ENCODE measurements around the gene WBP2.

Gene WBP2

DNA sequence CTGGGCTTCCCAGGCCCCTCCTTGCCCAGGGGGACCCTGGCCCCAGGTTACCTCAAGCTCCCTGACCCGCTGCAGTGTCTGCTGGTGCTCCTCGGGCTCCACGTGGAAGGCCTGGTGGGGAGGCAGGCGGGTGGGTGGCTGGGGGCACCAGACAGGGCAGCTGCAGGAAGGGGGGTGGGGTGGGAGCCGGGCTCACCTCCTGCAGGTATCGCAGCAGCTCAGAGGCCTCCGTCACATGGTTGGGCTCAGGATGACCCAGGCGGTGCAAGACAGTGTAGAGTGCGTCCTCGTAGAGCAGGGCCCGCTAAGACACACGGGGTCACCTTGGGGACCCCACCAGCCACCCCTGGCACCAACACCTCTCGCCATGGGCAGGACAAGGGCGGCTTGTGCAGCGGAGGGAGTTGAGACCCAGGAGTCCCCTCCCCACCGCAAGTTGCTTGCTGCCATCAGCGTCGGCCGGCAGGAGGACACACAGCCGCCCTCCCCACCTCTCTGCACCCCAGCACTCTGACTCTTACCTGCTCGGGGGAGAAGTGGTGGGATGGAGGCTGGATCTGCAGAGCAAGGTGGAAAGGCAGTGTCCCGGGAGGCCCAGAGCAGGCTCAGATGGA is 12.1 kb downstream of the WBP2 start:
- DNase-seq (ENCODE audit: low read depth, low spot score) = no peak
- in situ Hi-C loops (cut with HindIII; ENCODE audit: low sequenced_read_pairs) = no loop called here
- TF ChIP-seq, protein P1, sequence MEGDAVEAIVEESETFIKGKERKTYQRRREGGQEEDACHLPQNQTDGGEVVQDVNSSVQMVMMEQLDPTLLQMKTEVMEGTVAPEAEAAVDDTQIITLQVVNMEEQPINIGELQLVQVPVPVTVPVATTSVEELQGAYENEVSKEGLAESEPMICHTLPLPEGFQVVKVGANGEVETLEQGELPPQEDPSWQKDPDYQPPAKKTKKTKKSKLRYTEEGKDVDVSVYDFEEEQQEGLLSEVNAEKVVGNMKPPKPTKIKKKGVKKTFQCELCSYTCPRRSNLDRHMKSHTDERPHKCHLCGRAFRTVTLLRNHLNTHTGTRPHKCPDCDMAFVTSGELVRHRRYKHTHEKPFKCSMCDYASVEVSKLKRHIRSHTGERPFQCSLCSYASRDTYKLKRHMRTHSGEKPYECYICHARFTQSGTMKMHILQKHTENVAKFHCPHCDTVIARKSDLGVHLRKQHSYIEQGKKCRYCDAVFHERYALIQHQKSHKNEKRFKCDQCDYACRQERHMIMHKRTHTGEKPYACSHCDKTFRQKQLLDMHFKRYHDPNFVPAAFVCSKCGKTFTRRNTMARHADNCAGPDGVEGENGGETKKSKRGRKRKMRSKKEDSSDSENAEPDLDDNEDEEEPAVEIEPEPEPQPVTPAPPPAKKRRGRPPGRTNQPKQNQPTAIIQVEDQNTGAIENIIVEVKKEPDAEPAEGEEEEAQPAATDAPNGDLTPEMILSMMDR (IDR thresholded peaks at IDR 0.05; ENCODE audit: low read depth, low read length) = no peak
- H3K4me3 ChIP-seq (ENCODE audit: low read depth, low read length) = no peak overlapping the region

DNA sequence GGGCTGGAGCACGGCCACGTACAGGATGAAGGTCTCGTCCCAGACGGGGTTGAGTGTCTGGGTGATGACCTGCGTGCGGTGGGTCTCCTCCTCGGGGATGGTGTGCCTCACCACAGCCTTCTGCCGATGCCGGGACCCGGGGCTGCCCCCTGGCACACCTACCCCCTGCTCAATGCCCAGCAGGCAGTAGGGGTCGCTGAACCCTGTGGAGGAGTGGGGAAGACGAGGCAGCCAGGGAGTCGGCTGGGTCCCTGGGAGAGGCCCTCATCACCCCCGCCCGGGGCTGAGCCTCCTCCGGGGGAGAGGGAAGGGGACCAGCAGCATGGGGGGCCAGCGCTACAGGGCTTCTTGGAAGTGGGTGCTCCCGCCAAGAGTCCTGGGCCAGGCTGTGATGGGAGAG is 12.7 kb downstream of the WBP2 start:
- in situ Hi-C loops (cut with HindIII; ENCODE audit: low sequenced_read_pairs) = no loop called here
- no peak for DNase-seq (ENCODE audit: low read depth, low spot score)
- TF ChIP-seq, protein P1 (IDR thresholded peaks at IDR 0.05; ENCODE audit: low read depth, low read length) = no peak
- H3K4me3 ChIP-seq (ENCODE audit: low read depth, low read length) = no peak overlapping the region

DNA sequence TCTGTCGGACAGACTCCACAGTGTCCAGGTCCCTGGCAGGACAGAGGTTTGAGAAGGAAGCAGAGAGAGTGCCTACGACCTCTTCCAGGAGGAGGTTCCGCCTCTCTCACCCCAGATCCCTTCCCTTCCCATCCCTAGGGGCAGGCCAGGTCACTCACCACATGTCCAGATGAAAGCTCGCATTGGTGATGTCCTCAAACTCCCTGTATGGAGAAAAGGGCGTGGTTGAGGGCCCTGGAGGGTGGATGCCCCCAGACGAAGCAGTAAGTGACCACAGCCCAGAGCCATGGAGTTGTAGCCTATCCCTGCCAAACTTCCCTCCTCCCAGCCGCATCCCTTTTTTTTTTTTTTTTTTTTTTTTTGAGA is 14.4 kb downstream of the WBP2 start:
- in situ Hi-C loops (cut with HindIII; ENCODE audit: low sequenced_read_pairs) = no loop called here
- no peak overlapping the region for H3K4me3 ChIP-seq (ENCODE audit: low read depth, low read length)
- TF ChIP-seq, protein P1 (IDR thresholded peaks at IDR 0.05; ENCODE audit: low read depth, low read length) = no peak
- DNase-seq (ENCODE audit: low read depth, low spot score) = no peak

- no peak for DNase-seq (ENCODE audit: low read depth, low spot score)
- TF ChIP-seq, protein P1 (IDR thresholded peaks at IDR 0.05; ENCODE audit: low read depth, low read length) = no peak
- H3K4me3 ChIP-seq (ENCODE audit: low read depth, low read length) = no peak overlapping the region
- in situ Hi-C loops (cut with HindIII; ENCODE audit: low sequenced_read_pairs) = no loop called here
Observed at GRCh38 chr17:75839942-75840798, 15.0 kb downstream of the WBP2 start.

DNA sequence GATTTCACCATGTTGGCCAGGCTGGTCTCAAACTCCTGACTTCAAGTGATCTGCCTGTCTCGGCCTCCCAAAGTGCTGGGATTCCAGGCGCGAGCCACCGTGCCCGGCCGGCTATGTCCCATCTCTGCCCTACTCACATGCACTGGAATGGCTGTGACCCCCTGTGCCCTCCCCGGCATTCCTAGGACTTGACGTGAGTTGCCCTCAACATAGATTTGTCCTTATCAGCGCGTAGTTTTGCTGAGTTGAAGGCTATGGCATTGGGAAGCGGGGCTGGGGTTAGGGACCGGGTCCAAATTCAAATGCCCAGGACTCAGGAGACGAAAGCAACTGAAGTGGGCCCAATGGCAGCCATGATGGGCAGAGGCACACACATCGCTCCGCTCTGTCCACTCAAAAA is 16.7 kb downstream of the WBP2 start:
- no peak overlapping the region for H3K4me3 ChIP-seq (ENCODE audit: low read depth, low read length)
- TF ChIP-seq, protein P1 (IDR thresholded peaks at IDR 0.05; ENCODE audit: low read depth, low read length) = no peak
- in situ Hi-C loops (cut with HindIII; ENCODE audit: low sequenced_read_pairs) = no loop called here
- DNase-seq (ENCODE audit: low read depth, low spot score) = no peak

GRCh38 chr17:75837899-75838298 is 17.2 kb downstream of the WBP2 start:
- TF ChIP-seq, protein P1 (IDR thresholded peaks at IDR 0.05; ENCODE audit: low read depth, low read length) = no peak
- no peak for DNase-seq (ENCODE audit: low read depth, low spot score)
- in situ Hi-C loops (cut with HindIII; ENCODE audit: low sequenced_read_pairs) = no loop called here
- H3K4me3 ChIP-seq (ENCODE audit: low read depth, low read length) = no peak overlapping the region
